WTC11 (cell line): ENCODE measurements around the gene RAPGEF6.

Experiments
- CTCF ChIP-seq: fragments of 200-600 bp; IDR thresholded peaks from 2 replicates; pipeline ENCODE4 v1.8.0; 2022; ENCODE audit warnings: antibody characterized with exemption
- IRF1 ChIP-seq: sonication (generic); formaldehyde crosslinking; IDR thresholded peaks from 2 replicates; pipeline ENCODE4 v1.8.0; 2023; ENCODE audit warnings: missing genetic modification reagents
- JUN ChIP-seq: sonication (generic); formaldehyde crosslinking; IDR thresholded peaks from 2 replicates; pipeline ENCODE4 v1.8.0; 2023; ENCODE audit warnings: mild to moderate bottlenecking, missing genetic modification reagents
- MXD4 ChIP-seq: fragments of 250-450 bp; sonication (Bioruptor Pico); IDR thresholded peaks from 2 replicates; pipeline ENCODE4 v1.8.0; 2021; ENCODE audit warnings: mild to moderate bottlenecking, moderate library complexity, borderline replicate concordance
- NFE2L1 ChIP-seq: sonication (generic); formaldehyde crosslinking; IDR thresholded peaks from 2 replicates; pipeline ENCODE4 v1.8.1; 2023; ENCODE audit warnings: missing genetic modification reagents
- SP1 ChIP-seq: sonication (generic); formaldehyde crosslinking; conservative IDR thresholded peaks from 2 replicates; pipeline ENCODE4 v1.8.1; 2022; ENCODE audit warnings: missing genetic modification reagents
- ZNF121 ChIP-seq: sonication (generic); formaldehyde crosslinking; IDR thresholded peaks from 2 replicates; pipeline ENCODE4 v1.8.0; 2023; ENCODE audit warnings: missing genetic modification reagents
- TF ChIP-seq, protein P1 (sequence below): sonication (generic); formaldehyde crosslinking; IDR thresholded peaks from 2 replicates; pipeline ENCODE4 v1.8.1; 2022; ENCODE audit warnings: mild to moderate bottlenecking, missing genetic modification reagents, moderate library complexity, borderline replicate concordance

DNA sequence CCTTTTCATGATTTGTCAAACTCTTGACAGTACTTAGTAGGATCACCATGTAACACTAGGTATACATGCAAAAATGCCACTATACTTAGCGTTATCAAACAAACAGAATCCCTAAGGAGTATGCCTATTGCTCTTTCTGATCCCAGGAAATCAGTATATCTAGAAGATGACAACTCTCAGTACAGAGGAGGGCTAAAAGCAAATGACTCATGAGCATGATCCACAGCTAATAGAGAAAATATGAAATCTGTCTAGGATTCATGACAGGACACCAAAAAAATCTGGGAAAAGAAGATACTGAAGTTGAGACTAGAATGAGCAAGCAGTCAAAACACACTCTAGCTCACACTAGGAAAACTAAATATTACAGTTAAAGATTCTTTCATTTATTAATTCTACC lies 89.2 kb downstream of the RAPGEF6 start:
- TF ChIP-seq CTCF: no peak
- TF ChIP-seq, protein P1, sequence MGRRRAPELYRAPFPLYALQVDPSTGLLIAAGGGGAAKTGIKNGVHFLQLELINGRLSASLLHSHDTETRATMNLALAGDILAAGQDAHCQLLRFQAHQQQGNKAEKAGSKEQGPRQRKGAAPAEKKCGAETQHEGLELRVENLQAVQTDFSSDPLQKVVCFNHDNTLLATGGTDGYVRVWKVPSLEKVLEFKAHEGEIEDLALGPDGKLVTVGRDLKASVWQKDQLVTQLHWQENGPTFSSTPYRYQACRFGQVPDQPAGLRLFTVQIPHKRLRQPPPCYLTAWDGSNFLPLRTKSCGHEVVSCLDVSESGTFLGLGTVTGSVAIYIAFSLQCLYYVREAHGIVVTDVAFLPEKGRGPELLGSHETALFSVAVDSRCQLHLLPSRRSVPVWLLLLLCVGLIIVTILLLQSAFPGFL (CRISPR knock-in tag): no peak
- TF ChIP-seq IRF1 (CRISPR knock-in tag): no peak
- TF ChIP-seq JUN: no peak
- TF ChIP-seq ZNF121 (CRISPR knock-in tag): no peak
- TF ChIP-seq SP1: no peak
- TF ChIP-seq MXD4: no peak
- no peak for TF ChIP-seq NFE2L1 (CRISPR knock-in tag)
